Memory B cell (primary cell): ENCODE data around the gene PDE4D.

Source experiments
- ATAC-seq: fragments of 150-1000 bp; cut with Tn5 transposase; 2 replicates; pipeline ENCODE4 v1.10.0; 2021; ENCODE audit warnings: low read depth, mild to moderate bottlenecking, moderate library complexity
- DNase-seq, 2 donors: peaks; one replicate each; pipeline ENCODE4 v3.0.0; 2022; ENCODE audit warnings: low spot score in 2 of 2
- H3K27ac Mint-ChIP-seq: one replicate; pipeline ENCODE4 v1.8.0; 2022; ENCODE audit warnings: mild to moderate bottlenecking, moderate library complexity, mixed read lengths
- H3K27me3 Mint-ChIP-seq: one replicate; pipeline ENCODE4 v1.8.0; 2022; ENCODE audit warnings: mixed read lengths
- H3K36me3 Mint-ChIP-seq: one replicate; pipeline ENCODE4 v1.8.0; 2022; ENCODE audit warnings: mild to moderate bottlenecking, mixed read lengths
- H3K4me1 Mint-ChIP-seq: one replicate; pipeline ENCODE4 v1.8.0; 2022; ENCODE audit warnings: mixed read lengths
- H3K4me3 Mint-ChIP-seq: one replicate; pipeline ENCODE4 v1.8.0; 2022; ENCODE audit warnings: mild to moderate bottlenecking, moderate library complexity, mixed read lengths
- H3K9me3 Mint-ChIP-seq: one replicate; pipeline ENCODE4 v1.8.0; 2022; ENCODE audit warnings: mixed read lengths

Gene PDE4D

GRCh38 chr5:59246145-59246869 is 647.2 kb downstream of the PDE4D start:
- Mint-ChIP-seq H3K27me3 (no peaks in the 10 kb centered on the region), H3K36me3 (no peaks in the 10 kb centered on the region), H3K9me3 (no peaks in the 10 kb centered on the region), H3K4me3 (no peak overlapping the region), H3K27ac (no peak overlapping the region), H3K4me1 (no peaks in the 10 kb centered on the region)
- ATAC-seq, result no peak
- no peak for DNase-seq

GRCh38 chr5:59245198-59245597 is 648.3 kb downstream of the PDE4D start:
- ATAC-seq, result no peak
- no peaks in the 10 kb centered on the region for H3K36me3 Mint-ChIP-seq
- H3K4me3 Mint-ChIP-seq, result no peak overlapping the region

GRCh38 chr5:59241552-59241951 is 652.0 kb downstream of the PDE4D start:
- DNase-seq (no peak), ATAC-seq (no peak)
- Mint-ChIP-seq H3K27me3 (no peaks in the 10 kb centered on the region), H3K9me3 (no peaks in the 10 kb centered on the region), H3K27ac (no peak overlapping the region), H3K4me1 (peaks cover 6% of the 10 kb centered on the region), H3K4me3 (no peak overlapping the region), H3K36me3 (no peaks in the 10 kb centered on the region)

More at GRCh38 chr5:59245198-59245597, 648.3 kb downstream of the PDE4D start:
- Mint-ChIP-seq H3K27me3 (no peaks in the 10 kb centered on the region), H3K9me3 (no peaks in the 10 kb centered on the region), H3K4me1 (no peaks in the 10 kb centered on the region), H3K27ac (no peak overlapping the region)
- no peak for DNase-seq

- H3K9me3 Mint-ChIP-seq, result no peaks in the 10 kb centered on the region
- peaks cover 6% of the 10 kb centered on the region for H3K4me1 Mint-ChIP-seq
- no peak for DNase-seq
- no peaks in the 10 kb centered on the region for H3K27me3 Mint-ChIP-seq
- ATAC-seq, result no peak
- no peak overlapping the region for H3K4me3 Mint-ChIP-seq
- no peak overlapping the region for H3K27ac Mint-ChIP-seq
- no peaks in the 10 kb centered on the region for H3K36me3 Mint-ChIP-seq
Measured at GRCh38 chr5:59241119-59241518, 652.4 kb downstream of the PDE4D start.

GRCh38 chr5:59238126-59238902 is 655.2 kb downstream of the PDE4D start:
- H3K27me3 Mint-ChIP-seq, result no peaks in the 10 kb centered on the region
- no peak for ATAC-seq
- H3K27ac Mint-ChIP-seq, result no peak overlapping the region
- no peak for DNase-seq
- no peaks in the 10 kb centered on the region for H3K36me3 Mint-ChIP-seq
- no peaks in the 10 kb centered on the region for H3K9me3 Mint-ChIP-seq
- H3K4me3 Mint-ChIP-seq, result no peak overlapping the region
- peaks cover 6% of the 10 kb centered on the region for H3K4me1 Mint-ChIP-seq

GRCh38 chr5:59236986-59237385 is 656.5 kb downstream of the PDE4D start:
- no peaks in the 10 kb centered on the region for H3K27me3 Mint-ChIP-seq
- no peak overlapping the region for H3K27ac Mint-ChIP-seq
- peaks cover 2% of the 10 kb centered on the region for H3K9me3 Mint-ChIP-seq

GRCh38 chr5:59236448-59236847 is 657.1 kb downstream of the PDE4D start:
- no peak overlapping the region for H3K4me3 Mint-ChIP-seq
- DNase-seq (no peak), ATAC-seq (no peak)
- no peaks in the 10 kb centered on the region for H3K36me3 Mint-ChIP-seq
- H3K9me3 Mint-ChIP-seq, result peaks cover 2% of the 10 kb centered on the region
- H3K4me1 Mint-ChIP-seq, result peaks cover 12% of the 10 kb centered on the region
- H3K27me3 Mint-ChIP-seq, result no peaks in the 10 kb centered on the region
- H3K27ac Mint-ChIP-seq, result no peak overlapping the region

More at GRCh38 chr5:59236986-59237385, 656.5 kb downstream of the PDE4D start:
- H3K36me3 Mint-ChIP-seq, result no peaks in the 10 kb centered on the region
- ATAC-seq, result no peak
- no peak overlapping the region for H3K4me3 Mint-ChIP-seq
- H3K4me1 Mint-ChIP-seq, result peaks cover 8% of the 10 kb centered on the region
- DNase-seq, result no peak

GRCh38 chr5:59234236-59234635 is 659.3 kb downstream of the PDE4D start:
- no peak for DNase-seq
- H3K4me1 Mint-ChIP-seq, result peaks cover 8% of the 10 kb centered on the region
- H3K27me3 Mint-ChIP-seq, result no peaks in the 10 kb centered on the region
- H3K36me3 Mint-ChIP-seq, result no peaks in the 10 kb centered on the region
- H3K4me3 Mint-ChIP-seq, result no peak overlapping the region
- H3K9me3 Mint-ChIP-seq, result peaks cover 2% of the 10 kb centered on the region
- ATAC-seq, result no peak
- no peak overlapping the region for H3K27ac Mint-ChIP-seq

- Mint-ChIP-seq H3K4me3 (no peak overlapping the region), H3K27ac (peak overlapping the region; percentile 8), H3K36me3 (peaks cover 1% of the 10 kb centered on the region), H3K9me3 (peaks cover 2% of the 10 kb centered on the region), H3K4me1 (peaks cover 5% of the 10 kb centered on the region), H3K27me3 (no peaks in the 10 kb centered on the region)
- ATAC-seq, result no peak
- no peak for DNase-seq
Measured at GRCh38 chr5:59231221-59231931, 662.1 kb downstream of the PDE4D start.

GRCh38 chr5:59222687-59223511 is 670.6 kb downstream of the PDE4D start:
- Mint-ChIP-seq H3K4me3 (no peak overlapping the region), H3K36me3 (peaks cover under 1% of the 10 kb centered on the region), H3K9me3 (no peaks in the 10 kb centered on the region), H3K4me1 (no peaks in the 10 kb centered on the region), H3K27me3 (no peaks in the 10 kb centered on the region), H3K27ac (no peak overlapping the region)
- ATAC-seq (no peak), DNase-seq (no peak)

GRCh38 chr5:59221769-59222168 is 671.8 kb downstream of the PDE4D start:
- H3K27me3 Mint-ChIP-seq, result no peaks in the 10 kb centered on the region
- H3K4me3 Mint-ChIP-seq, result no peak overlapping the region
- no peaks in the 10 kb centered on the region for H3K4me1 Mint-ChIP-seq
- H3K36me3 Mint-ChIP-seq, result no peaks in the 10 kb centered on the region
- no peak for DNase-seq
- H3K9me3 Mint-ChIP-seq, result no peaks in the 10 kb centered on the region
- no peak overlapping the region for H3K27ac Mint-ChIP-seq
- no peak for ATAC-seq

GRCh38 chr5:59218424-59219045 is 675.0 kb downstream of the PDE4D start:
- ATAC-seq (no peak), DNase-seq (no peak)
- Mint-ChIP-seq H3K27me3 (no peaks in the 10 kb centered on the region), H3K4me1 (no peaks in the 10 kb centered on the region), H3K36me3 (peaks cover 4% of the 10 kb centered on the region), H3K9me3 (no peaks in the 10 kb centered on the region), H3K27ac (no peak overlapping the region), H3K4me3 (no peak overlapping the region)

- no peak for DNase-seq
- Mint-ChIP-seq H3K36me3 (peaks cover 8% of the 10 kb centered on the region), H3K4me1 (no peaks in the 10 kb centered on the region), H3K27me3 (no peaks in the 10 kb centered on the region), H3K27ac (no peak overlapping the region), H3K9me3 (no peaks in the 10 kb centered on the region), H3K4me3 (no peak overlapping the region)
- ATAC-seq, result no peak
Measured at GRCh38 chr5:59216841-59217240, 676.7 kb downstream of the PDE4D start.
